ENCODE results near the gene METTL3. TPM values are rescaled to one million over a fixed set of nuclear protein-coding genes. Genes with fewer than 3 reads are reported as not detected.

The METTL3 gene
- total and polyA plus RNA-seq, 2 experiments from 2014 or later = 59.7 to 69.2 TPM

DNA sequence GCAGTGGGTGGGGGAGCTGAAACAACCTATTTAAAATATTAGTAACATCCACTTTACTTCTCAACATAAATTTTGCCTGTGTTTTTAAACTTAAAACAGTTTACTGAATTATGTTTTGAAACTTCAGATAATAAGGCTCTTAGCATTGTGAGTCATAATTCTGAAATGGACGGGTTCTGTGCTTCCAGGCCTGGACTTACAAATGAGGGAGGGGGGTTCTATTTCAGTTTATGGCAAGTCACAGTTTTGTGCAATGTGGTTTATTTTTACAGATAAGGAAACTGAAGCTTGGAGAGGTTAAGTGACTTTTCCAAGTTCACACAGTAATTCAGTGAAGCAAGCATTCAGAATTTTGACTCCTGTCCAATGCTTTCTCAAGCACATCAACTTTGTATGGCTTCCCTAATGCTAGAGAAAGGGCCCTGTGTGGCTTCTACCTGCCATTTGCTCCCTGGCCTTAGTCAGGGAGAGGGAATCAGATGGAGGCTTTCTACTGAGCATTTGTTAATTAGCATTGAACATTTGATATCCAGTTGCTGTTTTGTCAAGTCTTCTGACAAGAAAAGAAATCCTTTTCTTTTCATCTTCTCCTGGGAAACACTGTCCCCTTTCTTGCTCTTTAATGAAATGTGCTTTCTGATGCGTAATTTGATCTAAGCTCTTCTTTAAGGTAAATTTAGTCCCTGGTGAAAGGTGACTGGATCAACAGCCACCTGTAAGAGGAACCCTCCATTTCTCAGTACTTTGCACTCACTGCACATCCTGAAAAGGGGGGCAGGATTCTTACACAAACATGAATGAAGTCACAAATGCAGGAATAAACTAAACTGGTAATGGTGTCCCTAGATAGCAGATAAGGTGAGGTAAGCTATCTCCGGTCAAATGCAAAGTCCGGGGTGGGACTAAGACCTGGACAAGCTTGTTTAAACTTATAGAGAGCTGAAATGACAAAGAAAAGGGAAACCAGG lies 17.5 kb upstream of the METTL3 start:
- no peak overlapping the region for H3K4me3 ChIP-seq
- peak in 1 of 2 donors; percentile 75 for DNase-seq (ENCODE audit: low read depth in 1 of 2, low spot score in 1 of 2)
- TF ChIP-seq, protein P1, sequence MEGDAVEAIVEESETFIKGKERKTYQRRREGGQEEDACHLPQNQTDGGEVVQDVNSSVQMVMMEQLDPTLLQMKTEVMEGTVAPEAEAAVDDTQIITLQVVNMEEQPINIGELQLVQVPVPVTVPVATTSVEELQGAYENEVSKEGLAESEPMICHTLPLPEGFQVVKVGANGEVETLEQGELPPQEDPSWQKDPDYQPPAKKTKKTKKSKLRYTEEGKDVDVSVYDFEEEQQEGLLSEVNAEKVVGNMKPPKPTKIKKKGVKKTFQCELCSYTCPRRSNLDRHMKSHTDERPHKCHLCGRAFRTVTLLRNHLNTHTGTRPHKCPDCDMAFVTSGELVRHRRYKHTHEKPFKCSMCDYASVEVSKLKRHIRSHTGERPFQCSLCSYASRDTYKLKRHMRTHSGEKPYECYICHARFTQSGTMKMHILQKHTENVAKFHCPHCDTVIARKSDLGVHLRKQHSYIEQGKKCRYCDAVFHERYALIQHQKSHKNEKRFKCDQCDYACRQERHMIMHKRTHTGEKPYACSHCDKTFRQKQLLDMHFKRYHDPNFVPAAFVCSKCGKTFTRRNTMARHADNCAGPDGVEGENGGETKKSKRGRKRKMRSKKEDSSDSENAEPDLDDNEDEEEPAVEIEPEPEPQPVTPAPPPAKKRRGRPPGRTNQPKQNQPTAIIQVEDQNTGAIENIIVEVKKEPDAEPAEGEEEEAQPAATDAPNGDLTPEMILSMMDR (IDR thresholded peaks at IDR 0.05; ENCODE audit: low read depth, low read length) = no peak
- no peaks in the 10 kb centered on the region for H3K27me3 ChIP-seq
- peaks cover 4% of the 10 kb centered on the region for H3K4me1 ChIP-seq (ENCODE audit: low read depth)
- H3K27ac ChIP-seq = peak overlapping the region; percentile 19
- no peaks in the 10 kb centered on the region for H3K9me3 ChIP-seq (ENCODE audit: low read depth)
- no peaks in the 10 kb centered on the region for H3K36me3 ChIP-seq

DNA sequence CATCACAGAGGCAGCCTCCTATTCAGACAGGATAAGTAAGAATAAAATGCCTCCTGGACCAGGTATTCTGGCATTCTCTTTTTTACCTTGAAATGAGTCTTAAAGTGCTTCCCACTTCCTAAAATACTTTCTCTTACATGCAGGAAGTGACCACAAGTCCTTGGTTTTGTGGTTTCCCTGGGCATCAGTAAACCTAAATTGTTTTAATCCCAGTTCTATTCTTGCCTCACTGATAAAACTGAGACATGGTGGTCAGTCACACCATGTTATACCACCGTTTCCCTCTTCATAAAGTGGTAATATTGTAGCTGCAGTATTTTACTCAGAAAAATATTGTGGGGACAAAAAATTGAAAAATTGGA lies 16.2 kb upstream of the METTL3 start:
- TF ChIP-seq, protein P1 (IDR thresholded peaks at IDR 0.05; ENCODE audit: low read depth, low read length) = no peak
- H3K4me1 ChIP-seq (ENCODE audit: low read depth) = peaks cover 4% of the 10 kb centered on the region
- H3K27ac ChIP-seq = peak overlapping the region; percentile 79
- H3K36me3 ChIP-seq = no peaks in the 10 kb centered on the region
- H3K4me3 ChIP-seq = peak overlapping the region; percentile 87
- DNase-seq (ENCODE audit: low read depth in 1 of 2, low spot score in 1 of 2) = no peak
- no peaks in the 10 kb centered on the region for H3K27me3 ChIP-seq
- H3K9me3 ChIP-seq (ENCODE audit: low read depth) = no peaks in the 10 kb centered on the region

DNA sequence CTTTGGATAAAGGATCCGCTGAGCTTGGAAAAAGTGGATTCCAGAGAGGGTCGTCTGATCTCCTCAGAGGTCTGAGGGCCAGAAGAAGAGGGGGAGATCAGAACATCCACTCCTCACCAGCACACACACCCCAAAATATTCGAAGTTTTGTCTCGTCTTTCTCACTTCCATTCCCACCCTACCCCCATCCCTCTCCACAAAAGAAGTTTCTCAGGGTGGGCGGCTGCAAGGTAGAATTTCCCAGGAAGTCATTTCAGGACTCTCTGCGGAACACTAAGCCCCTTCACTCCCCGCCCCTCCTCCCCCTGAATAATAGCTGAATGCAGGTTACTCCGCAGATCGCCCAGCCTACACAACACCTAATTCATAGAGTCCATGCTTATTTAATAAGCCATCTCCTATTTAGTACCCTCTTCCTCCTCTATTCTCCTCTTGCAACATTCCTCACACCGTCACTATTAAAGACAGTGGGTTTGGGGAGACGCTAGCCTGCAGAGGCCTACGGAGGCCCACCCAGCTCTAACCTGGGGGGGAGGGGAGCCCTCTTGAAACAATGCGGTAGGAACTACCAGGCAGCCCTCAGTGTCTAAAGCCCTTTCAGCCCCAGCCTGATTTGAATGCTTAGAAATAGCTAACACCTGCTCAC lies 15.7 kb upstream of the METTL3 start:
- Histone ChIP-seq H3K4me1 (ENCODE audit: low read depth) (peaks cover 4% of the 10 kb centered on the region), H3K27ac (peak overlapping the region; percentile 79), H3K36me3 (no peaks in the 10 kb centered on the region), H3K4me3 (peak overlapping the region; percentile 87), H3K9me3 (ENCODE audit: low read depth) (no peaks in the 10 kb centered on the region), H3K27me3 (no peaks in the 10 kb centered on the region)
- peak in 1 of 2 donors; percentile 60 for DNase-seq (ENCODE audit: low read depth in 1 of 2, low spot score in 1 of 2)
- TF ChIP-seq, protein P1 (IDR thresholded peaks at IDR 0.05; ENCODE audit: low read depth, low read length) = no peak

DNA sequence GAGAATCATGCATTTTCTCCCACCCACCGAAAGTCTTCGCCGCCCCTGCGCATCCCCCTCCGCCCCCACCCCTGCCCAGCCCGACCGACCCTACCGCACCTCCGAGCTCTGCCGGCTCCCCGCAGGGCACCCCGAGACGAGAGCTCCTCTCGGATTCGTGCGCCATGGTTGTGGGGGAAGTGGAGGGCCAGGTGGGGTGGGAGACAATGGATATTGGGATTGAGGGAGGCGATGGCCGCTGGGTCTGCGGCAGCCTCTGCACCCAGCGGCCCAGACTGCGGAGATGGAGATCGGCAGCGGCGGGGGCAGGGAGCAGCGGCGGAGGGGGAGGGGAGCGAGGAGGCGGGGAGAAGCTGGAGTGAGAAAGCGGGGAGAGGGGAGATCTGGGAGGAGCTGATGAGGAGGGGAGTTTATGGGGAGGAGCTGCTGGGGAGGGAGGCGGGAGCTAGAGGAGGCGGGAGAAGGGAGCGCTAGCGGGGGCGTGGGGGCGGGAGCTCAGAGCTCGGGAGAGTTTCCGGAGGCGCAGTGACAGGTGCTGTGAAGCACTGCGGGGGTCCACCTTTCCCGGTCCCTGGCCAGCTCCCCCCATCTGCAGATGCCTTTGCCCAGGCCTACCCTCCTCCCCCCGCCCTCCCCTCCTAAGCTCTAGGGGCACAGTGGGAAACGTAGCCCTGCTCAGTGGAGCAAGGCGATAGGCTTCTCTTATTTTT lies 15.0 kb upstream of the METTL3 start, which contains the start of gene SALL2:
TSS of gene SALL2 (minus strand) at position 385 of the 710 bp plus-strand sequence. CDS start at position 166, 219 bp downstream.
- Histone ChIP-seq H3K9me3 (ENCODE audit: low read depth) (no peaks in the 10 kb centered on the region), H3K36me3 (no peaks in the 10 kb centered on the region), H3K27me3 (no peaks in the 10 kb centered on the region), H3K4me1 (ENCODE audit: low read depth) (peaks cover 4% of the 10 kb centered on the region), H3K4me3 (peak within 1 kb of the TSS; percentile 87), H3K27ac (peak within 1 kb of the TSS; percentile 79)
- TF ChIP-seq, protein P1 (IDR thresholded peaks at IDR 0.05; ENCODE audit: low read depth, low read length) = no peak
- peak; percentile 81 to 91 for DNase-seq (ENCODE audit: low read depth in 1 of 2, low spot score in 1 of 2)

DNA sequence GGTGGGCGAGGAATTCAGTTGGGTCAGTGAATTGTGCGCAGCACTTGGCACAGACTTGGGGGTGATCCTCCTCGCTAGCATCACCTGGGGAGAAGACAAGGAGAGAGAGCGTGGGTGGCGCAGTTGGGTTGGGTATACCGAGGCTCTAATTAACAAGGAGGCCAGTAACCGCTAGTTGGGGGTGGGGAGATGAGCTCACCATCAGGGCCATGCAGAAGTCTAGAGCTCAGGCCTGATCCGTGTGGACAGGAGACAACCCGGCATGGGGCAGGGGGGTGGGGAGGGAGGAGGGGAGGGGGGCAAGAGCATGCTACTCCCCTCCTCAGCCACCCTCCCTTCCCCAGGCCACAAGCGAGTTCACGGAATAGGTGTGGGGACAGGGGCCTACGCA lies 14.4 kb upstream of the METTL3 start:
- peak overlapping the region; percentile 61 for H3K27ac ChIP-seq
- H3K4me3 ChIP-seq = peak overlapping the region; percentile 87
- TF ChIP-seq, protein P1 (IDR thresholded peaks at IDR 0.05; ENCODE audit: low read depth, low read length) = no peak
- peaks cover 4% of the 10 kb centered on the region for H3K4me1 ChIP-seq (ENCODE audit: low read depth)
- no peaks in the 10 kb centered on the region for H3K9me3 ChIP-seq (ENCODE audit: low read depth)
- H3K36me3 ChIP-seq = no peaks in the 10 kb centered on the region
- peak; percentile 34 to 36 for DNase-seq (ENCODE audit: low read depth in 1 of 2, low spot score in 1 of 2)
- no peaks in the 10 kb centered on the region for H3K27me3 ChIP-seq
